Activated naive CD4-positive, alpha-beta T cell treated with anti-CD3 and anti-CD28 coated beads, Interleukin-2, amount 50 U/mL, for 16 hours (primary cell): ENCODE data around the gene DUSP6.

Experiments used
- DNase-seq: peaks from one replicate; pipeline ENCODE4 v3.0.0-alpha.2; 2020

DUSP6 gene

DNA sequence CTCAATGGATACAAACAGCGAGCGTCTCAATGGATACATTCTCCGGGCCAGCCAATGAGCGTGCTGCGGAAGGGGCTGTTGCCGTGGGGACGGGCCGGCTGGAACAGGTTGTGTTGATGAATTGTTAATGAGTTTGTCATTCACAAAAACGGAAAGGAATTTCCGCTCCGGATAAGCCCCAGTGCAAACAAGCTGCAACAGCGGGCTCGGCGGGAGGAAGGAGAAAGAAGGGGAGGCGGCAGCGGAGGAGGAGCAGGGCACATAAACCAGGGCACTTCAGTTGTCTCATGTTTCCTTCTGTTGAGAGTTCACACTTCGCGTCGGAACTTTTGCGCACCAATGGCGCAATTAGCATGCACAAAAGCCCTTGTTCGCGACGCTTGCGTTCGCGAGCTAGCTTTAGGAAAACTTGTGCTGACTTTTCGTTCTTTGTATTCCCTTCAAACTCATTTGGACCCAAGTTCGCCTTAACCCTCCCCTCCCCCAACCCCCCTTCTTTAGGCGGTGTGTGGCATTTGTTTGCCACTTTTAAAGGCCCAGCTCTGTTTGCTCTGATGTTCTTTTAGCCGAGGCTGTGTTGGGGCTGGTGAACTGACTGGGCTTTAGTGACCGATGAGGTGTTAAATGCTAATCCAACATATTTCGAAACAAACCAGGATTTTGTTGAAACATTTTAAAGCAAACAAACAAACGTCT is at the start of gene DUSP6:
Gene DUSP6, minus strand, starts transcription at position 10 of the 696 bp plus-strand sequence. CDS start 462 bp downstream, outside the sequence.
- DNase-seq: peak; percentile 88

DNA sequence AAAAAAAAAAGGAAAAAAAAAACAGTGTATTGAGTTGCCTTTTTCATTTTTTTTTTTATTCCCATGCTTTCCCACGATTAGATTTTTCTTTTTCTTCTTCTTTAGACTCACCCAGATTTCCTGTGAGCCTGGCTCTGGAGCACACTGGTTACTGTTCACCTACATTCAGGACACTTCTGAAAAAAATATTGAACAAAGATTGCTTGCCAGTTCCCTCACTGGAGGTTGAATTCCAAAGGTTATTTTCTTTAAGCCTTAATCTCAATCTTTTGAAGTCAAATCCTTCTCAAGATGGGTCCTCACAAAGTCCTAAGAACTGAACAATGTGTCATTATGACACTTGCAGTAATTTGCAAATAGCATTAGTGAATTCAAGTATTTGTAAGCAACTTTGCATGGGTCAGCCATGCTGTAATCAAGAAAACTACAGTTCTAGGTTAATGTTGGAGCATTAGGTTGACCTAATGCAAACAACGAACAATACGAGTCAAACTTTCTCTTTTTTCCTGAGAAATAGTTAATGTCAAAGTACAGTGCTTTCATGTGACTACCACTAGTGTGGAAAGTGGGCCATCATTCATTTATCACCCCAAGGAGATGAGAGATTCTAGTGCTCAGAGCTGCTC is 49.2 kb upstream of the DUSP6 start:
- no peak for DNase-seq

DNA sequence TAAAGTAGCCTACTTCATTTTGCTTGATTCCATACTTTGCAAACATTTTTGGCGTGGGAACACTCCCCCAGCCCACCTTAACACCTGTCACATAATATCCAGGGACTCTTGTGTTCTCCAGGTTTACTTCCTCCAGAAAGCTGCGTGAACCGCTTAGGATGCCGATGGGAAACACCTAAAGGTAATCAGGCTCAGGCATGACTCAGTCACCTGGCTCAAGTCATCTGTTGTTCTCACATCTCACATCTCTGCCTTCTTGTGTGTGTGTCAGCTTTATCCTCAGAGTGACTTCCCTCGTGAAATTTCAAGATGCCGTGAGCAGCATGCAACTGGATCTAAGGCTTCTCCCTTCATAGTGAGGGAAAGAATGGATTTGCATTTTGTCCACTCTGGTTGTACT is 48.1 kb upstream of the DUSP6 start:
- DNase-seq: no peak

- no peak for DNase-seq
These were observed 43.4 kb upstream of the DUSP6 start for GRCh38 chr12:89395712-89396111.

DNA sequence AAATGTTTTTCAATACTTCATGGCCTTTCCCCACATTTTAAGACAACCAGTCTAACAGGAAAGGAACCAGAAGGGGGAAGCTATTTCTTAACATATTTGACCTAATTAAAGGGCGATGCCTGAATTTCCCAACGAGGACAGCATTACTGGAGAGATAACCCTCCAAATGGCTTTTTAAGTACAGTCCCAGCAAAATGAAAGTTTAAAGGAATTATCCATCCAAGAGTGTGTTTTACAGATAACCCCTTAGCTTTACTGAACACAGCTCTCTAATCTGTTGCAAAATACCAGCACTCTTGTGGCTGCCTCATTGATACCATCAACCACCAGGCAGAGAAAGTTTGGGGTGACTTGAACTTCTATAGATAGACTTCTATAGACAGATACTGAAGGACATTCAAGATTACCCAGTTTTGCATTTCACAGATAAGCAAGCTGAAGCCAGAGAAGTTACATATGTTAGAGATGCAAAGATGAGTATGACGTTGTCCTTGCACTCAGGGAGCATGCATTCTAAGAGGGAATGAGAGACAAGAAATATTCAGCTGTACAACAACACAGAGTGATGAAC is 41.3 kb upstream of the DUSP6 start:
- no peak for DNase-seq

GRCh38 chr12:89392391-89392790 is 40.1 kb upstream of the DUSP6 start:
- no peak for DNase-seq

DNA sequence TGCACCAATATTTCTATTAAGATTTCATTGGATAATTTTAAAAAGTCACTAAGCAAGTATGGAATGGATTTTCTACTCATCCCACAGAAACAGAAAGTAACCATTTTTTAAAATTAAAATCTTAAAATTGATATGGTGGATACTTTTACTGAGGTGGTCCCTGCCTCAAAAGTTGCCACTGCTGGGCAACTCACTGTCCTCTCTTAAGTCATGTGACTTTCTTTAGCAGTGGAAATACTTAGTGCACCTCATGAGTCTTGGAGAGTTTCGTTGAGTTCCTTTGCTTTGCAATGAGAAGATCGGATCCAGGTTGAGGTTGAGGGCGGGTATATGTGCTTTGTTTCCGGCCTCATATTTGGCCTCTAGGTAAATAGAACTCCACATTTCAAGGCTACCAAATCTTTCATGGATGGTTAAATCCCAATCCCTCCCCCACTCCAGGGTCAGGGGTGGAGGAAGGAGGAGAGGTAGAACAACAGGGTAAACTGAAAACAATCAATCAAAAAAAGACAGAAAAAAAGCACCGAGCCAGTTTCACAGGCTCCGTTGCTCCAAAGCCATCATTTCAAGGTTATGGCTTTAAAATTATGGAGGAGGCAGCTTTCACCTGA is 39.5 kb upstream of the DUSP6 start:
- no peak for DNase-seq

DNA sequence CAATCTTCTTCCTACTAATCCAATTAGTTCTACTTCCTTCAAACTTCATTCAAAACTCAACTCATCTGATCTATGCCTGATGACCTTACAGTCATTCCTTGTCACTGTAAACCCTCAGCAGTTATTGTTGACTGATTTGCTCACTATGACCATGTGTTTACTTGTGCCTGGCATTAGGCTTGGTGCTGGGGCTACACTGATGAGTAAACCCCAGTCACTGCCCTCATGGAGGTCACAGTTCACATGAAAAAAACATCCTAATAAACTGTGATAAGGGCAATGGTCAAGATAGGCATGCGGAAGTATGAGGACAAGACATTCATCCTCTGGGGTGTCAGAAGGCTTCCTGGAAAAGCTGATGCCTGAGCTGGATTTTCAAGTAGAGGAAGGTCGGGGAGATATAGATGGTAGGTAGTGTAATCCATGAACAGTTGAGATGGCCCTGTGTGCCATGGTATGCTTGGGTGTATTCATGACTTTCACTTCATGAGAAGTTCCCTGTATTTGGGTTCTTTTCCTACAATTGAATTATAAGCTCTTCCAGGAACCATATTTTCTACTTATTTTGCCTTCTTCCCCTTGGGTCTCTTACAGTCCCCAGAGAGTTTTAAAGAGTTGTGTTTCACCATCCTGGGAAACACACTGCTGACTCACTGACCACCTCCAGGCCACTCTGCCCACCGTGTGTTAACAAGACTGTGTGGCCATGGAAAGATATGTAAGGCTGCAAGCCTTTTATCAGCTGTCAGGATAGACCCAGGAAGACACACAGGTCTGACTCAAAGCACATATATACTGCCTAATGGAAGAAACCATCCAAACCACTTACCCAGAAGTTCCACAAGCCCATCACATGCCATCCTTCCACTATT is 38.7 kb upstream of the DUSP6 start:
- no peak for DNase-seq

DNA sequence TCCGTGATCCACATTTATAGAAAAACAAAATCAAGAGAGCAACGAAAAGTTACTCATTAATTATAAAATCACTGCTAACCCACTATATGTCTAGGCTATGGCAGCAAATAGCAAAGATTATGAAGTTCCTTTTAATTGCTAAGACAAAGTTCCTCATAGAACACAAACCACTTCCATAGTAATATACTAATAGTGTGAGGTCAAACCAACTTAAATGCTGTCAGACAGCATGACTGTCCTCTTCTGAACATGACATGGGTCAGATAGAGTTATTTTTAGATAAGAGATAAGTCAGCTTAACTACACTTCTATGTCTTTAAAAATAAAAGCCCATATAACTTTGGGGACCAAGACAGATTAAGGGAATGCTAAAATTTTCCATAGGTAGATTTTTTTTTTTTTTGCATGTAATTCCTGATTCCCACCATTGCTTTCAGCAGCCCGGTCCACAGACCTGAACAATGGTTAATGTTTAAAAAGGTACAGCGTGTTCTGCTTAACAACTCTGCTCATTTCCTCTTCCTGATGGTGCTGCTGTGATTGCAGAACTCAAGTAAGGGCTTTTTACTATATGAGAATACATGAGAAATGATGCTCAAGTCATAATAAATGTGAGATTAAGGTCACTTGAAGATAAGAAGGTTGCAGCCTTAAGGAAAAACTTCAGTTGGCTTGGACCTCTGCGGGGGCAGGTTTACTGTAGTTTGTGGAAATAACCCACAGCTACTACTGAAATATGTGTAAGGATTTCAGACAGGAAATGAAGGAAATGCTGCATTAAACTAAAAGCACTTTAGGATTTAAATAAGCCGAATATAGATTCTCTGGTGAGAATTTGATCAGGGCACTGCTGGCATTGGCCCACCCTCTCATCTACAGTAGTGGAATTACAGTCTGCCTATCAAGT is 37.7 kb upstream of the DUSP6 start:
- DNase-seq: no peak

DNA sequence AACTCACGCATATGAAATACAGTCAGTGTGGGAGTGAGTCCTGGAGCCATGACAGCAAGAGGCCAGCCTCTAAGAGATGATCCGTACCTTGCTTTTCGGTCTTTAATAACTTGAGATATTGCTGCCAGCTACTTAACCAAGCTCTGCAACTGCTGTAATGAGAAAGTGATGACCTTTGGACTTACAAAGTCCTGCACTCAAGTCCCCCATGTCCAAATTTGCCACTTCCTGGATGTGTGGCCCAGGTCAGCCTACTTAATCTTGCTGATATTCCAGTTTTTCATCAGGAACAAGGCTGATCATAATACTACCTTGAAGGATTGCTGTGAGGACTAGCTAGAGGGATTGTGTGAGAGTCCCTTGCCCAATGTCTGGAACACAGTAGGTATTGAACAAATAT is 33.8 kb upstream of the DUSP6 start:
- DNase-seq: no peak

- no peak for DNase-seq
These were observed 32.5 kb upstream of the DUSP6 start for GRCh38 chr12:89384807-89385206.

DNA sequence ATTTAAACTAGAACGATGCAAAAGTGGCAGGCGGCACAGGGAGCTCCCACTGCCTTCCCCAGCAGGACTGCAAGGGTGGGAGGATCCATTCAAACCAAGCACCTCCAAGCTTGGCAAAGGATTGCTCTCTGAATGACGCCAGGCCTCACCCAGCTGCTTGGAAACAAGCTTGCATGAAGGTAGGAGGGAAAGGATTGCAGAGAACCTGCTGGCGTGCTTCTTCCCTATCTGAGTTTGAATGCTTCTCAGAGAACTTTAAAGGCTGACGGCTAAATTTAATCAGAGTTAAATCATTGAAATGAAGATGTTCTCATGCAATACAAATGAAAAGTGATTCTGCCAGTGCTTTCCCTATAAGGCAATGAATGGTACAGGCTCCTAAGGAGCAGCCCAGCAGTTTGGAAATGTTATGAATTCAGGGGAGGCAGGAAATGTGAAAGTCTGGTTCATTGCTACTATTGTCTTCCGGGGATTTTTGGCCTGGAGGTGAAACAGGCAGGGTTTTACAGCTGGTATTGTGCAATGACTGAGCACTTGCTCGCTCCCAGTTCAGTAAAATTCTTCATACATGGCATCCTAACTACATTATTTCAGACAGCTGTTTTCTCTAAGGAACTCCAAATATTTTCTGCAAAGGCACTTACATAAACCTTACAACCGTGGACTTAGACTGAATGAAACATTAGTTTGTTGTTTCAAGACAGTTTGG is 31.9 kb upstream of the DUSP6 start:
- no peak for DNase-seq

- no peak for DNase-seq
These were observed 31.1 kb upstream of the DUSP6 start for GRCh38 chr12:89383235-89384049.

GRCh38 chr12:89382328-89382727 is 30.0 kb upstream of the DUSP6 start:
- DNase-seq: no peak

DNA sequence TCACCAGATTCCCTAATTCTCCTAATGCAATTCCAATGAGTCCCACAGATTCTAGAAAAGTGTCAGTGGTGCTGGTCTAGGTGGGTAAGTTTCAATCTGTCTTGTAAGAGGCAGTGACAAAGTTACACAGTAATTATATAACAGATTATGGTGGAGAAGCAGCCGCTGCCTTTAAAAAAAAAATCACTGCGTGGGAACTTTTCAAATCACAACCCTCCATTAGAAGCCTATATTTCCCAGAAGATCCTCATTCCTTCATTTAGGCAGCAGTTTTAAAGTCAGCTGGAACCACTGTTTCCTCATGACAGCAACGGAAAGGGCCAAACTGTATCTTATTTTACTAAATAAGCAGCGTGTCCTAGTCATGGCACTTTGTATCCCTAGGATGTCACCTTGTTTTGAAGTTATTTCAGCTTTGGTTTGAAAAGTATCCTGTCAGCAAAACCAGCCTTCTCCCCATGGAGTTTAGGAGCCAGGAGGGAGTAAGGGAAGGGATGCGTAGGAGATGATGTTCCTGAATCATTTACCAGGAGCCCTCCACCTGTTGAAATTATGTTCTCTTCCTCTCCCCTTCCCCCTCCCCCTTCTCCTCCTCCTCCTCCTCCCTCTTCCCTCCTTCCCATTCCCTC is 27.7 kb upstream of the DUSP6 start:
- no peak for DNase-seq

DNA sequence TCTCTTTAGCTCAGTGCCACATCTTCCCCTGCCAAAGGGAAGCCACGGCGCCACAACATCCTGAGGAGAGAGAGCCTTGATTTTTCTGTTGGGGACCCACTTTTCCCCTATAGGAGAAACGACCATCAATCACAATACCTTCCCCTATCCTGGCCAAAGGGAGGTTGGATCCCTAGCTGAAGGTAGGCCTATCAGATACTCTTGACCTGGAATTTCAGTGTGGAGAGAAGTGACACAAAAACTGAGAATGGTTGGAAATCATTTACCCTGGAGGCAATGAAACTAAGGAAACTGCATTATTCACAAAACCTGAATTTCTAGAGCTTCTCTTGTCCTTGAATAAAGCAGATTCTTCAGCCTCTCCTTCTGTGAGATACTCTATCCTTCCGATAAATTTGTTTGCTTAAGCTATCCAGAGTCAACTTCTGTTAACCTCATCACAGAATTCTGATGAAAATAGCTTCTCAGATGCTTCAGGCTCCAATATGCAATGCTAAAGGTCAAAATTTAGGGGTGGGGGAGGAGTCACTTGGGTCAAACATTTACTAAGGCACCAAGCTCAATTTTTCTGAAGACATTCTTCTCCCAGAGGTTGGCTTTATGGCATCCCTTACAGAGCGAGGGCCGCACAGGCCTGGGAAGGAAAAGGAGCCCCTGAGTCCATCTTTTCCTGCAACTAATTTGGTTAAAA is 27.0 kb upstream of the DUSP6 start:
- DNase-seq: no peak

DNA sequence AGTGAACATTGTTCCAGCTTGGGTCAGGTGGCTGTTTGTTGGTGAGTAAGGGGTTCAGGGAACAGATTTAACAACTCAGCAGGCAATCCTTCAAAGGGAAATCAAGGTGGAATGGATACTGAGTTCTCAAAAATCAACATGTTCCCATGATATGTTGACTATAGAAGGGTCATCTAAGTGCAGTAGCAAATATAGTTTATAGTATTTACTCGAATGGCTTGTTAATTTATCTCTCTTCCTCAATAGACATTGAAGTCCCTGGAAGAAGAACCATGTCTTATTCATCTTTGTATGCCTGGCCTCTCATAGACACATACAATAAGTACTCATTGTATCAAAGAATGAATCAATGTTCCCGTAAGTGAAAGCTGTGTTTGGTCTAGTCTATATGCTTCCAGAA is 24.5 kb upstream of the DUSP6 start:
- DNase-seq: no peak

- no peak for DNase-seq
These were observed 23.9 kb upstream of the DUSP6 start for GRCh38 chr12:89376202-89376529.
